CD4-positive, alpha-beta T cell treated with Interleukin-17A for 1 hour (primary cell): ENCODE results near the gene EVX2.

Experiments used
- DNase-seq: peaks from one replicate; pipeline ENCODE4 v3.0.0-alpha.2; 2020

Gene EVX2

DNA sequence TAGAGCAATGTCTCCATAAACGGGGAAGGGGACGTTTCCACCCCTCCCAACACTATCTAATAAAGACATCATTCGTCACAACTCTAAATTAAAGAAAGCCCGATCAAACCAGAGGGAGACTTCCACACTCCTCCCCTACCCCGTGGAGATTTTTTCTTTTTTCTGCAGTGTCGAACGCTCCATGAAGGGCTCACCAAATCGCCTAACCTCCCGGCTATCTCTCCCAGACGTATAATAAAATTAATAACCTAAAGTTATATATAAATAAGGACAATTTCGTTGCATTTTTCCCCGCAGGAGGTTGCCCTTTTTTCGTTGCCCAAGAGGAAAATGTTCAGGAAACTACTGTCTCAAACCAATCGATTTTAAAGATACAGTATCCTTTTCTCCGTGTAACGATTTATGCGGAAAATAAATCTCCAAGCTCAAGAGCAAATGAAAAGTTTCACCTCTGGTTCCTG, 2.4 kb downstream of the EVX2 start:
- DNase-seq: no peak

DNA sequence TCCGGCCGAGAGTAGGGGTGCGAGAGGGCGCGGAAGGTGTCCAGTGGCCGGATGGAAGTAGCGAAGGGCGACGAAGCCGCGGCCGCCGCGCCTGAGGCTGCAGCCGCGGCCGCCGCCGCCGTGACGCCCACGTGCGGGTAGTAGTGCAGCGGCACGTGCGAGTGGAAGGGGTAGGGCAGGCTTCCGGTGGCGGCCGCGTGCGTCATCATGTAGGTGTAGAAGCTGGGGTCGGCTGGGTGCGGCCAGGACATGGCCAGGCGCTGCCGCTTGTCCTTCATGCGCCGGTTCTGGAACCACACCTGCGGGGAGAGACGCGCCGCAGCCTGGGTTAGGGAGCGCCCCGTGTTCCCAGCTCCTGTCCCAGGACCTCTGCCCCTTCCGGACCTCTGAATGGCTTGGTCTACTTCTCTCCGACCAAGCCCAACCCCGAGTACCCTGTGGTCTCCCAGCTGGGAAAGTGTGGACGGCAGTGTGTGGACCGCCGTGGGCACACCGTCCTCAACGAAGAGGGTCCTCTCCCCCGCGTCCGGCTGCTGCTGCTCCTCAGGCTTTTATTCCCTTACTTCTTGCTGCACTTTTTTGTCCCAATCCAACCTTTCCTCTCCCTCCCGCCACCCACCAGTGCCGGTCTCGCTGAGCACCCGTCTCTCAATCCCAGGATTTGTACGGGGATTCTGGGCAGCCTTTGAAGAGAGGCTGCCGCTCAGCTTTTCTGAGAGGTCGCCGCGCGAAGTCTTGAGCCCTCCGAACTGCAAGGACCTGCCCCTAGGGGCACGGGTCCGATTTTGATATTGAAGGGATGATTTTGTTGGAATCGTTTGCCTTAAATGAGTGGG, 3.0 kb downstream of the EVX2 start:
- DNase-seq: no peak

DNA sequence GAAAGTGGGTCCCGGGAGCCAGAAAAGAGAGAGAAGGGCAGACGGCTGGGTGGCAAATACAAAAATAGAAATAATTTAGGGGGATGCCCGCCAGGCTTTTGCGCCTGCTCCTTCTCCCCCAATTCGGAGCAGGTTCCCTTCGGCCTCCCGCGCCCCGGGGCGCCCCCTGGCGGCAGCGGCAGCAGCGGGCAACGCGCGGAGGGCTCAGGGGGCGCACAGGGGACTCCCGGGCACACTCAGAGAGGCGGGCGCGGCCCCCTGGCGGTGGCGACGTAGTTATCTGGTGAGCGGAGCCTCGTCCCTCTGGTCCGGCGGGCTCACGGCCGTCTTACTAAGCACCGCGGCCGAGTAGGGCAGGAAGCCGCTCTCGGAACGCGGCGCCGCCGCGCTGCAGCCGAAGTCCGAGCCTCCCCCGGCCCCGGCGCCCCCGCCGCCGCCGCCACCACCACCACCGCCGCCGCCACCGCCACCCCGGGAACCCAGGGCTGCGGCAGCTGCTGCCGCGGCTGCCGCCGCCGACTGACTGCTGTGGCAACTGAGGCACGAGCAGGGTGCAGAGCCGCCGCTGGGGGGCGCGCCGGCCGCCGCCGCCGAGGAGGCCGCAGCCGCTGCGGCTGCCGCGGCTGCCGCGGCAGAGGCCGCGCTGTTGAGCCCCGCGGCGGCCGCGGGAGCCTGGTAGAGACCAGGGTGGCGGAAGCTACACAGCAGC, 3.8 kb downstream of the EVX2 start:
- no peak for DNase-seq

DNA sequence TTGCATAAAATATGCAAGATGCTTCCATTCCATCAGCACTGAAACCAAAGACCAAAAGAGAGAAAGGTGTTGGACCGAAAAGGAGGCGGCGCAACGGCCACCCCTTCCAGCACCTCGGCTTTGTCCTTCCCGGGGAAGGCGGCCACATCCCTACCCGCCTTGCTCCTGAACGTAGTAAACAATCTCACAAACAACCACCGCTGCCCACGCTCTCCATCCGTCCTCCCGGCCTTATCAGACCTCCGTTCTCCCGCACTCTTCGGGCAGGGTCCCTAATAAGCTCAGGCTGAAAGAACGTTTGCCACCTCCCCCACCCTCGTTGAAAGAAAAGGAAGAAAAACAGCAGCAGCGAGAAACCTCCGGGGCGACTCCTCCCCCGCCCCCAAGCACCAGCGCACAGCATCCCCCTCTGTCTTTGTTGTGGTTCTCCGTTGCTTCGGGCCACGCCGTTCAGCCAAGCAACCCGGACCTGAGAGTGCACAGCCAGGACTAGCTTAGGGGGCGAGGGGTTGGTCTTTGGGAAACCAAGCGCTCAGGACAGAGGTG, 4.4 kb downstream of the EVX2 start:
- DNase-seq: no peak

DNA sequence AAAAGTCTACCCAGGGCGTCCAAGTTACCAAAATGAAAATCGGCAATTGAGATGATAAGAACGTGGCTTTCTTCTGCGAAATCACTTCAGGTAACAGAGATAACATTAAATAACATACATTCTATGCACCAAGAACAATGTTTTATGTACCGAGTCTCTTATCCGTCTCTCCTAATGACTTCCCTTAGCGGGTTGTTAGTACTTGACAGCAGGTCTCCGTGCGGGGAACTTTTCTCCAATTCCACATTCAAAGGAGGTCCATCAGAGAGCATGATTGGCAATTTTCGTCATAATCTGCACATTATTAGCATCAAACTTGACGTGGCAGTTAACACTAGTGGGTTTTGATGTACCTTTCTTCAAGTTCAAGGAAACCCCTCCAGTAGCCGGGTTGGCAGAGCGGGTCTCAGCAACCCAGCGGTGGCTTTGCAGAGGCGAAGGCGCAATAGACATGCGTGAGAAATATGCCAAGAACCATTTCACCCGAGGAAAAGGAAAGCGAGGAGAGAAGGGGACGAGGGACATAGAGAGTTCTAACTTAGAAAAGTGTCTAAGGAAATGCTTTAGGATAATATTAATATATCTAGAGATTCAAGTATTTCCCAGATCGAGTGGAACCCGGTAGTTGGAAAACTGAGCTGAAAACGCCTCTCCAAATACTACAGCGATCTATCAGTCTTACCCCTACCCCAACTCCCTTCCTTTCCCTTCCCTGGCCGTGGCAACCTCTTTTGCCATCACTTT, 5.0 kb downstream of the EVX2 start:
- no peak for DNase-seq

DNA sequence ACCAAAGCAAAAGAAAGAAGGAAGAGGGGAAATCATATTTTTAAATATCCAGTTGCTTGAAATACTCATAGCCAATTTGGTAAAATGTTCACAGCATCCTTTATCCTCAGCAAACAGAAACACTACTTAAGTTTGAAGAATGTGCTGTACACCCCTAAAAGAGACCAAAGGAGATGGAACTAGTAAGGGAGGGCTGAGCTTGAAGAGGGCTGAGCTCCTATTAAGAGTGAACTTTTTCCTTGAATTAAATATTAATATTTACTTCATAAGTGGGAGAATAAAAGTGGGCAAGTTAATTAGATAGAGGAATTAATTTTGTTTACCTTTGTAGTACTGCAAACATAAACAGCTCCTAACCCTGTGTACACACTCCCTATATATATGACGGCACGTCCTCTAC, 7.0 kb downstream of the EVX2 start:
- no peak for DNase-seq

DNA sequence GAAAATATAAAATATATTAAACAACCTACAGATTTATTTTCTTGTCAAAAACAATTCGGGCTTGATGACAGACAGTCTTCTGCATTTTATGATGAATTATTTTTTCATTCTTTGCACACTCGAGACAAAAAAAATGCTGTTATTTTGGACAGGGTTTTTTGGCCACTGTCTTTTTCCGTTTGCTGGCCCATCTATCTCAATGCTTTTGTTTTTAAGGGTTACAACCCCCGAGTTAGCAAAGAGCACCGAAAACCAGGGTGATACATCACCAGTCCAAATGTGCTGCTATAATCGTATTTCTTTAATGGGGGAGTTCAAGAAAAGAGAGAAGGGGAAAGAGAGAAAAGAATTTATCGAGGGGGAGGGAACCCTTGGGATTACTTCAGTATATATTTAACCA, 7.7 kb downstream of the EVX2 start:
- no peak for DNase-seq

DNA sequence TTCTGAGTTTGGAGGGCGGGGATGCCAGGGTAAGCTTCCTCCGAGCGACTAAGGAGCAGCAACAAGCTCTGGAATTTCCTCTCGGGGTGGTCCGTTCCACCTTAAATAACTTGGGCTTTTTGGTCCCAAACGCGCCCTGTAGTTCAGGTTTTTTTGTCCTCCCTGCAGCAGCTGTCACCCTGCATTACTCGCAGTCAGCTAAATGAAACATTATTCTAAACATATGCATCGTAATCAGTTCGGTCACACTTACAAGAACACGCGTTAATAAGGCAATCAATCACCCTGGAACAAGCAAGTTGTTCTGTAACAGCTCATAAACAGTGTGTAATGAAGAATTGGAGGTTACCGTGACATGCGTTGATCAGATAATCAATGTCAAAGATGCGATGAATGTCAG, 8.3 kb downstream of the EVX2 start:
- no peak for DNase-seq

DNA sequence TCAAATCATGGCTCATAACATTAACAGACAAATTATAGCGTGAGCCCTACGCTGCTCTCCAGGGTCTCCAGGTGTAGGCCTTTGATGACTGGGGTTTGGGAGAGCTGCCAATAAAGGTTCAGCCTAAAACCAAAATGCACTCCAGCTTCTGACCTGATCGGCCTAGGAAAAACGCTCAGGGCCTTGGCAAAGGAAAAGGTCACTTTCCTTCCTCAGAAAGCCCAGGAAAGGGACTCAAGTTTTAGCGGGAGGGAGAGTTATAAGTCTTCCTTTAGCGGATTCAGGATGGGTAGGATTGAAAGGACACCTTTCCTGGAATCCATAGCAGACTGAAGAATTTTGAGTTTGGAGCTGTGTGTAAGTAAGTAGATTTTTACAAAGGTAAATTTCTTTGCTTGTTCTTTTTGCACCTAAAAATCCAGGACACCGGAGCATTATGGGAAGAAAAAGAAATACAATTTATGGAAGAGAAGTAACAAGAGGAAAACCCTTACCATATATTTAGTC, 8.8 kb downstream of the EVX2 start:
- no peak for DNase-seq

DNA sequence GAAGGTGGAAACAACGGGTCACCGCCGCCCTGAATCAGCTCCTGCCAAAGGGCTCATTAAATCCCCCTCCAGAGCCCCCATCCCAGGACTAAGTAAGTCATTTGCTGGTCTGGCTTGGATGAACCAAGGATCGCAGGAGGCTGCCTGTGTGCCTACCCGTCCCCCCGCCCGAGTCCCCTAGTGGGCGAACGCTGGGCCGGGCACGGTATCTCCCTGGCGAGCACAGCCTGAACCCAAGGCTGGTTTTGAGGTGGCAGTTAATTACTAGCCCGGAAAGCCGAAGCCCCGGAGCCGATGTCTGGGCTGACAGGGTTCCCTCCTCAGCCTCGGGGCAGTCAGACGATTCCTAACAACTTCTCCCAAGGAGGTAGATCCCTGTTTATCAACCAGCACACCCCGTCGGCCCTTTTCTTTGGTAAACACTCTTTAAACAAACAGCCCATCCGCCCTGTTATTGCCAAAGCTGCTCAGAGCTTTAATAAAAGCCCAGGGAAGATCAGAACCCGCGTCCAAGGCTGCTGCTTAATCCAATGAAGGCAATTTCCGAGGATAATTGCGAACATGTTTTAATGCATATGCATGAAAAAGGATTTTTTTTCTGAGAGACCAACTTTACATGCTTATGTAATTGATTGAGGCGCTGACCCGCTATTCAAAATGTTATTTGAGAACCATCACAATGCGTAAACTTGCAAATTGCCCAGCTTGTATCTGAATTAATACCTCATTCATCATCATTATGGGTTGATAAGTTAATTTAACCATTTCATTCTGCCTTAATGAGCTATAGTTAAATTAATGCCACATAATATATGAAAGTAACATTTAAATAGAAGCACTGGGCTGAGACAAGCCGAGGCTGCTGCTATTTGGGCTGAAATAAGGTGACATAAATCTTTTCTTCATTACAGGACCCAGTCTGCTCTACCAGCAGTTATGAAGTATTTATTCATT, 10.5 kb downstream of the EVX2 start:
- no peak for DNase-seq

DNA sequence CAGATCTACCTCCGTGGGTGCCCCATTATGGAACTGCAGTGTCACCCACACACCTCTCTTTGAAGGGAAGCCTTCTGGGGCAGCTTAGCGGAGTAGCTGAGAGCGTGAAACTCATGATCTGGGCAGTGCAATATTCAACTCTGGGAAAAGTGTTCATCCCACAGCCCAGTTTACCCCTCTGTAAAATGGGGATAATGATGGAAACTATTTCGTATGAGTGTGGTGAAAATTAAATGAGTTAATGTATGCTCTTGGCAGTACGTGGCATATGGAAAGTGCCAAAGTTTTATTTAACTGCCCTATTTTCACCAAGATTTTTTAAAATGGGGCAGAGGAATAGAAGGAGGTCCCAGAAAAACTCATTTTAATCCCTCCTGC, 11.5 kb downstream of the EVX2 start:
- DNase-seq: no peak

DNA sequence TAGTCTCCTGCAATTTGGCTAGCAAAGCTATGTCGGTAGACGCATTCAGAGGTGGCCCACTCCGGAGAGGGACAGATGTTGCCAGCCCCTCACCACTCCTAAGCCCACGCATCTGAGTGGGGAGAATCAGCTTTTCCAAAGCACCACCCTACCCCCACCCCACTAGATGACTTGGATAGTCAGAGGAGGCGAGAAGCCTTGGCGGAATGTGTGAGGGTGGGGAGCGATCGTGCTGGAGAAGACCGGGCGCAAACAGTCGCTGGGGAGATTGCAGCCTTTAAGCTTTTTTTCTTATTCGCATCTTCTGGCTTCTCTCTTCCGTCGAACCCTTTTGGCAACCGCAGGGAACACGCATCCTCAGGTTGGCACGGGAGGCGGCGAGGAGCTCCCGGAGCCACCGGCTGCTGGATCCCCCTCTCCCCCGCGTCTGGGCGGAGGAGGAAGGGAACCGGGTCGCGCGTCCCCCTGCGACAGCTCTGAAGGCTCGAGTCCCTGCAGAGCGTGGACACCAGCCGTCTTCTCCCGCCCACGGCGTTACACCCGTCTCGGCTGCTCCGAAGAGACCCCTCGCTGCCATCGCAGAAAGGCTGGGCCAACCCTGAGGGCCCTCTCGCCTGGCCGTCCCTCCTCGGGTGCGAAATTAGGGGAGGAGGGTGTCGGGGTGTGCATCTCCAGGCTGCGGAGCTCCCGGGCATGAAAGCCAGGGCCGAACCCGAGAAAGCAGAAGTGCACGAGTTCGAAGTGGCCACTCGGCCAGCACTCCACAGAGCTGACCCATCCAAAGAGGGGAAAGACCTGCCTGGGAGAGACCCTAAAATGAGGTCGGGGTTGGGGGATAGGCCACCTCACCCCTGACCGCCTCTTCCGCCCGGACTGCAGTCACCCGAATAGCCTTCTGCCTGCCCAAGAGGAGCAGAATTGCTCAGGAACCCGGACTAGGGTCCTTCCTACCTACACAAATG, 12.2 kb downstream of the EVX2 start:
- DNase-seq: no peak

DNA sequence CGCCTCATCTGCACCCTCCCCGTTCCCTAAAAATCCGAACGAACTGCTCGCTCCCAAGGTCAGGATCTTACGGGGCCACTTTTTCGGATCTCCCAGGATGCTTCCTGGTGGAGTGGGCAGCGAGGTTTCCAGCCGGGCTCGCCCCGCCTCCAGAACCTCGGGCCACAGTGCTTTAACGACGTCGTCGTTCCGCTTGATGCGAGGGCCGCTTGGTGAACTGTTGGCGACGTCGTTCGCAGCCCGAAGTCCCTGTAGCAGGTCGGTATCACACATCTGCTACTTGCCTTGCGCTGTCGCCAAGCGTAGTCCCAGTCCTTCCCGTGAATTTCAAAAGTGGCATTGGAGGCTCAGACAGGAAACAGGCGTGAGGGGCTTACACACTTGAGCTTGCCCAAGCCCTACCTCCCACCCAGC, 15.3 kb downstream of the EVX2 start:
- no peak for DNase-seq

DNA sequence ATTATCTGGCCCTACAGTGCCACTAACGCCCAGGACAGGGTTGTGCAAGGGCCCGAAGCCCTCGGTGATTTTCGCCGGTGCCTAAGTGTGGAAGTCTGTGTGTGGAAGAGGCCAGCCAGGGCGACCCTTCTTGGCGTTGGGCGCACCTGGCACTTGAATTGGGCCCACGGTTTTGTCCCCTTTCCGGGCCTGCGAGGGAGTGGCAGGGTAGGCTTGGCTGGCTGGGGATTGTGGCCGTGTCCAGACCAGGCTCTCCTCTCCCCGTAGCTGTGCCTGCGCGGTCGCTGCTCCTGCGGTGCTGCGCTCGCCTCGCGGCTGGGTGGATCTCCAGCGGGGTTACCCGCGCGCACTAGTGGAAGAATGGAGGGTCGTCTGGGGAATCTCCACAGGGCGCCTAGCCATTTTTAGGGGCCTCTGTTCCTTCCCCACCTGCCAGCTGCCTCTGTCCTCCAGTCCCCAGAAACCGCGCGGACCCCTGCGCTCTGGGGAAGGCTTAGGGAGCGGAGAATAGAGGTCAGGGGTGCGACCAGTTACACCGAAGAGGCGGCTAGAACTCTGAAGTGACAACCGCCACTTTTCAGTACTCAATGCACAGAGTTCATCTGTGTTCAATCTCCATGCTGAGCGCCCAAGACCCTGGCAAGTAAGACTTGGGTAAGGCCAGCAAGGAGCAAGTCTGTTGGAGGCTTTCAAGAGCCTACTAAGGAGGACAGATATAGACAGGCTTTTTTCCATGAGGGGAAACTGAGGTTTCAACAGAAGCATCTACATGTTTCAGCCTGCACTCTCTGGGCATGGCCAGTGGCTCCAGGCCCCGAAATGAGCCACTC, 16.0 kb downstream of the EVX2 start:
- no peak for DNase-seq

DNA sequence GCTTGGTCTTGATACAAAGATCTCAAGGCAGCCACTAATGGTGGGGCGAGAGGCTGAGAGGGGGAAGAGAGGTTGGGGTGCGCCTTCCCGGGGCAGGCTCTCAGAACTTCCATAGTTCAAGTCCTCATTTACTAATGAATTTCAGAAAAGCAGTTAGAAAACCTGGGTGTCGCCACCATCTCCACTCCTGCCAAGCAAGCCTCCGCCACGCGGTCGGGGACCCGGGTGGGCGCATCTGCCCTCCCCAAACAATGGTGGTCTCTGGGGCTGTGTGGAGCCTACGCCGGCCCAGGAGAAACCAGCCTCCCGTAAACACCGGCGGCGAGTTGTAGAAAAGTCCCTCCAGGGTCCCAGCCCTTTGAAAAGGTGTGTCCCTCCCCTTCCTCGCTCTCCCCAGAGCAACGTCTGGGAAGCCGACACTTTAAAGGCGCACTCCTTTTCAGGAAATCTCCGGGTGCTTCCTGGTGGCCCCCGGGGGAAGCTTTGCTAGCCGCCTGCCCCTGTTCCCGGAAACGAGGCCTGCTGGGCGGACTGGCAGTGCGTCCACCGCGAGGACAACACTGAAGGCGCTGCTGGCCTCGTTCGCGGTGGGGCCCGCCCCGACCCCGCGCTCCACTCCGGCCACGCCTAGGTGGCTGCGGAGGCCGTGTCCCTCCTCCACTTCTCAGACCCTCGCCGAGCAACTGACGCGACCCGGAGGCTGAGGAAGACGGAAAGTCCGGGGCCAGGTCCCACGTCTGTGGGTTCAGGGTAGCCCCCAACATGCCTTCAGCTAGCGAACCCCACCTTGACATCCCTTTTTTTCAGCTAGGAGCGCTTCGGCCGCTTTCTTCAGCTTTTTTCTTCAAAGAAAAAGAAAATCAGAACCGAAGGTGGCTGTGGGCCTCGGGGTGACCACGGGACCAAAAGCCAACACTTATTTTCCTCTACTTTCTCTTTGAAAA, 16.8 kb downstream of the EVX2 start:
- no peak for DNase-seq

DNA sequence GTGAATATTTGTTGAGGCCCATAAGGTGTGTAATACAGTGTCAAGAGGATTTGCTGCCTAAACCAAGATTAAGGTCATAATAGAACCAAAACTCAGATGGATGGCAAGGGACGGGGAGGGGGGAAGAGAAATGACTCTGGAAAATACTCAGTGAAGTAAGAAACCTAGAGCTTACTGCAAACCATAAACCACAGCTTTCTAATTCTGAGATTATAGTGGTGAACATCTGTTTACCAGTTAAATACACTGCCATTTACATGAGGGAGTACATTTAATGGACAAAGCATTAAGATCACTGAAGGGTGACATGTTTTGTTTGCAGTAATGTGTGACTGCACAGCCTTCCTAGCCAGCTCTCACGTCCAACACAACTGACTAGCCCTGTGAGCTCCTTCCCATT, 19.8 kb downstream of the EVX2 start:
- DNase-seq: no peak

DNA sequence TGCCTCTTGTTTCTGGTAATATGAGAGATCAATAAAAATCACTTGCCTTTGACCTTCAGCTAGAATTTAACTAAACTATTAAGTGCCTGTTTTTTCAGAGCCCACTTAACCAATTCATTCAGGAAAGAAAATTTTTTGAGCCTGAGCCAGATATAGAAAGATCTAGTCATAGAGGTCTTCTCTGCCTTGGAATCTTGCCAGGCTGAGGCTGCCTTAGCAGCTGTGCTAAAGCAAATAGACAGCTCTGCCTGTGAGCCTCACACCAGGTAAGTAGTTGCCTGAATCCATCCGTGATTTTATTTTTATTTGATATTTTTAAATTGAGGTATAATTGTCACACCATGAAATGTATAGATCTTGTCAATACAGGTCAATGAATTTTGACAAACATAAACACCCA, 27.4 kb downstream of the EVX2 start:
- DNase-seq: no peak

DNA sequence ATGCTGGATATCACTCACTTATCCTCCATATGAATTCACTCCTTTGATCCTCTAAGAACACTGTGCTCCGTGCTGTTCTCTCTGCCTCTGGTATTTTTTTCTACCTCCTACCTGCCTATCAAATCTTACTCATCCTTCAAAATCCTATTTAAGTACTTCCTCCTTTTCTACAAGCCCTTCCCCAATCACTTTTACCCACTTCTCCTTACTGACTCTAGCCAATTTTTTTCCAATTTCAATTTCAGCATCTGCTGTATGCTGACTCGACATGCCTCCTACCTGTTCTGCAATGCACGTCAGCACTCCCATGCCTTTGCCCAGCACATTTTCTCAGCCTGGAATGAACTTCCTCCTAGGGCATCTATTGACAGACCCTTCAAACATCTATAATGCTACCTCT, 44.4 kb downstream of the EVX2 start:
- no peak for DNase-seq

DNA sequence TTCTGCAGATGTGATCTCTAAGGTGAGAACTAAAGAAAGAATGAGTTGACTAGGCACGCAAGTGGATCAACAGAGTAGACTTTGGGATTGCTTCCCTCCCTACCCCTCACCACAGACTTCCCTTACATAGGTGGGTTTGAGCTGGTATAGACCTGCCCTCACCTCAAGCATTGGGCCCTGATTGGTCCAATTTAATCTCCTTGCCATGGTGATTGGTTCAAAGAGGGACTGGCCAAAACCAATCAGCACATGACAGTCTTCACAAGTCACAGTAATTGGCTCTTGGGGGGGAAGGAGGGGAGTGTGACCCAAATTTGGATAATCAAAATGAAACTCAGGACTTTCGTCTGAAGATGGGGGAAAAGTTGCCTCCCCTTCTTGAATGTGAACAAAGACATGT, 45.1 kb downstream of the EVX2 start:
- no peak for DNase-seq
